Calu3 (cell line): ENCODE measurements around the gene PLK2. TPM values are rescaled to one million over a fixed set of nuclear protein-coding genes. Genes with fewer than 3 reads are reported as not detected.

Source experiments
- BruUV-seq: library from RNA; stranded (reverse); fragments of 400-500 nt; replicated peaks from 2 replicates; lab custom pipeline; 2021; lab: Mats Ljungman, UMichigan
- CTCF ChIA-PET: fragments of 300-600 bp; sonication (Branson Sonifier 250); formaldehyde crosslinking; loops from one replicate; lab custom pipeline; 2022; ENCODE audit warnings: antibody characterized with exemption; lab: Charles Lee
- DNase-seq: peaks from one replicate; pipeline ENCODE4 v3.0.0; 2022
- H3K27ac Mint-ChIP-seq: one replicate; pipeline ENCODE4 v1.8.0; 2022; ENCODE audit warnings: mixed read lengths; ENCODE audit not compliant: unreplicated experiment
- H3K27me3 Mint-ChIP-seq: one replicate; pipeline ENCODE4 v1.8.0; 2022; ENCODE audit warnings: mixed read lengths; ENCODE audit not compliant: unreplicated experiment
- H3K36me3 Mint-ChIP-seq: one replicate; pipeline ENCODE4 v1.8.0; 2022; ENCODE audit warnings: mild to moderate bottlenecking, moderate library complexity, mixed read lengths; ENCODE audit not compliant: insufficient read depth, unreplicated experiment
- H3K4me1 Mint-ChIP-seq: one replicate; pipeline ENCODE4 v1.8.0; 2022; ENCODE audit warnings: mild to moderate bottlenecking, low read depth, mixed read lengths; ENCODE audit not compliant: unreplicated experiment
- H3K4me3 Mint-ChIP-seq: one replicate; pipeline ENCODE4 v1.8.0; 2022; ENCODE audit warnings: mild to moderate bottlenecking, low read depth, moderate library complexity, mixed read lengths; ENCODE audit not compliant: unreplicated experiment
- H3K9me3 Mint-ChIP-seq: one replicate; pipeline ENCODE4 v1.8.0; 2022; ENCODE audit warnings: low read depth, mixed read lengths; ENCODE audit not compliant: unreplicated experiment
- CTCF ChIP-seq: fragments of 200-600 bp; IDR thresholded peaks from one replicate; pipeline ENCODE4 v1.8.0; 2022; ENCODE audit warnings: antibody characterized with exemption; ENCODE audit not compliant: unreplicated experiment
- intact Hi-C: fragments of 100-400 bp; cut with micrococcal nuclease; formaldehyde crosslinking; loops from one replicate; pipeline ENCODE4 v1.10.0; 2022; ENCODE audit not compliant: unreplicated experiment
- total RNA-seq: library from RNA; stranded (reverse); gene quantifications from 2 replicates; pipeline ENCODE4 v1.2.3, GENCODE V29; 2022

PLK2 gene
- total RNA-seq, 1 experiment from 2014 or later, result 229 TPM

GRCh38 chr5:58404734-58405133, 55.2 kb downstream of the PLK2 start:
- no peaks in the 10 kb centered on the region for H3K9me3 Mint-ChIP-seq
- peaks cover 31% of the 10 kb centered on the region for H3K4me1 Mint-ChIP-seq

More at GRCh38 chr5:58404734-58405133, 55.2 kb downstream of the PLK2 start:
- no TSS peak for BruUV-seq
- no peak for DNase-seq
- no peaks in the 10 kb centered on the region for H3K27me3 Mint-ChIP-seq
- CTCF ChIA-PET, result no interaction called here
- no peak for TF ChIP-seq CTCF
- no peak overlapping the region for H3K4me3 Mint-ChIP-seq
- intact Hi-C loops, result no loop called here
- H3K36me3 Mint-ChIP-seq, result no peaks in the 10 kb centered on the region
- H3K27ac Mint-ChIP-seq, result no peak overlapping the region

Other genes starting within 250 kb of the PLK2 start
- gene GAPT, start 31.3 kb upstream of the PLK2 start, total RNA-seq, result not detected in 2 replicates
- gene RAB3C, start 123.0 kb upstream of the PLK2 start, total RNA-seq, result not detected in 2 replicates